GM23338 (cell line): ENCODE data around the gene PTPRN2. TPM values are rescaled to one million over a fixed set of nuclear protein-coding genes. Genes with fewer than 3 reads are reported as not detected.

ENCODE experiments used
- ATAC-seq: fragments of 200-7000 bp; cut with Tn5 transposase; 3 replicates; pipeline ENCODE4 v1.9.1; 2020
- DNase-seq: peaks from one replicate; pipeline ENCODE4 v3.0.0-alpha.2; 2015; ENCODE audit warnings: low spot score
- H2AFZ ChIP-seq: fragments of 200-600 bp; sonication (generic); 2 replicates; pipeline ENCODE4 v1.8.0; 2016; ENCODE audit warnings: antibody characterized with exemption, mild to moderate bottlenecking, moderate library complexity
- H3F3A ChIP-seq: fragments of 200-600 bp; sonication (generic); replicated peaks from 2 replicates; pipeline ENCODE4 v1.8.0; 2017; ENCODE audit warnings: antibody characterized with exemption, mixed run types, low read depth
- H3K27ac ChIP-seq: fragments of 200-600 bp; sonication (generic); 2 replicates; pipeline ENCODE4 v1.6.1; 2016; ENCODE audit warnings: low read depth
- H3K27me3 ChIP-seq: fragments of 200-600 bp; sonication (generic); 2 replicates; pipeline ENCODE4 v1.8.0; 2016; ENCODE audit warnings: mild to moderate bottlenecking, mixed run types, moderate library complexity; ENCODE audit not compliant: insufficient read depth
- H3K36me3 ChIP-seq: fragments of 200-600 bp; sonication (generic); 2 replicates; pipeline ENCODE4 v1.8.0; 2016; ENCODE audit warnings: mild to moderate bottlenecking; ENCODE audit not compliant: insufficient read depth
- H3K4me1 ChIP-seq: fragments of 200-600 bp; sonication (generic); 2 replicates; pipeline ENCODE4 v1.8.0; 2016; ENCODE audit warnings: mild to moderate bottlenecking, moderate library complexity; ENCODE audit not compliant: insufficient read depth
- H3K4me2 ChIP-seq: fragments of 200-600 bp; sonication (generic); 2 replicates; pipeline ENCODE4 v1.7.1; 2017; ENCODE audit warnings: mixed run types
- H3K4me3 ChIP-seq: fragments of 200-600 bp; sonication (generic); 2 replicates; pipeline ENCODE4 v1.6.1; 2016; ENCODE audit warnings: mixed run types
- H3K79me2 ChIP-seq: fragments of 200-600 bp; sonication (generic); replicated peaks from 2 replicates; pipeline ENCODE4 v1.8.0; 2017; ENCODE audit warnings: mild to moderate bottlenecking; ENCODE audit not compliant: insufficient read depth
- H3K9me2 ChIP-seq: fragments of 200-600 bp; sonication (generic); 2 replicates; pipeline ENCODE4 v1.8.0; 2017; ENCODE audit not compliant: insufficient read depth
- H4K20me1 ChIP-seq: fragments of 200-600 bp; sonication (generic); replicated peaks from 2 replicates; pipeline ENCODE4 v1.8.0; 2017; ENCODE audit warnings: mild to moderate bottlenecking; ENCODE audit not compliant: insufficient read depth
- H3K27ac Mint-ChIP-seq: 2 replicates; pipeline ENCODE4 v1.8.0; 2020; ENCODE audit warnings: inconsistent platforms, mild to moderate bottlenecking, moderate library complexity, mixed read lengths
- H3K27me3 Mint-ChIP-seq: 3 replicates; pipeline ENCODE4 v1.8.0; 2022; ENCODE audit warnings: low read depth, mild to moderate bottlenecking, moderate library complexity, mixed read lengths, inconsistent platforms; ENCODE audit not compliant: insufficient read depth, poor library complexity
- H3K36me3 Mint-ChIP-seq: 3 replicates; pipeline ENCODE4 v1.8.0; 2021; ENCODE audit warnings: low read depth, mild to moderate bottlenecking, inconsistent platforms, moderate library complexity, mixed read lengths
- H3K4me1 Mint-ChIP-seq: 3 replicates; pipeline ENCODE4 v1.8.0; 2020; ENCODE audit warnings: mild to moderate bottlenecking, inconsistent platforms, mixed read lengths
- H3K4me3 Mint-ChIP-seq: 3 replicates; pipeline ENCODE4 v1.8.0; 2021; ENCODE audit warnings: moderate library complexity, mild to moderate bottlenecking, inconsistent platforms, mixed read lengths
- H3K9me3 Mint-ChIP-seq: 3 replicates; pipeline ENCODE4 v1.8.0; 2020; ENCODE audit warnings: moderate library complexity, mild to moderate bottlenecking, inconsistent platforms, mixed read lengths
- CREB1 ChIP-seq: fragments of 250-450 bp; sonication (Bioruptor Pico); IDR thresholded peaks from 2 replicates; pipeline ENCODE4 v1.5.0; 2020; ENCODE audit warnings: low read depth, mild to moderate bottlenecking, moderate library complexity
- CTCF ChIP-seq, 2 experiments: fragments of 200-600 bp in 1 of 2; sonication (generic) in 1 of 2; conservative IDR thresholded peaks; 2 replicates each; pipeline versions ENCODE4 v1.5.1 to v1.6.1; 2016 to 2017; ENCODE audit warnings: antibody characterized with exemption in 2 of 2, low read depth in 2 of 2, mild to moderate bottlenecking in 2 of 2, moderate library complexity in 1 of 2
- ETS1 ChIP-seq: IDR thresholded peaks from 2 replicates; pipeline ENCODE4 v1.6.1; 2016; ENCODE audit warnings: antibody characterized with exemption
- EZH2 ChIP-seq: fragments of 200-600 bp; sonication (generic); IDR thresholded peaks from one replicate; pipeline ENCODE4 v1.8.0; 2017; ENCODE audit warnings: antibody characterized with exemption, mild to moderate bottlenecking, low read depth; ENCODE audit not compliant: unreplicated experiment
- EZH2phosphoT487 ChIP-seq: fragments of 200-600 bp; sonication (generic); IDR thresholded peaks from one replicate; pipeline ENCODE4 v1.8.1; 2018; ENCODE audit warnings: antibody characterized with exemption; ENCODE audit not compliant: unreplicated experiment
- JUNB ChIP-seq: IDR thresholded peaks from one replicate; pipeline ENCODE4 v1.6.1; 2016; ENCODE audit warnings: antibody characterized with exemption; ENCODE audit not compliant: unreplicated experiment
- NANOG ChIP-seq: IDR thresholded peaks from 2 replicates; pipeline ENCODE4 v1.6.1; 2016; ENCODE audit warnings: antibody characterized with exemption, borderline replicate concordance
- POLR2AphosphoS5 ChIP-seq: IDR thresholded peaks from 2 replicates; pipeline ENCODE4 v1.6.1; 2016; ENCODE audit warnings: antibody characterized with exemption, low read depth
- REST ChIP-seq: IDR thresholded peaks from one replicate; pipeline ENCODE4 v1.6.1; 2018; ENCODE audit warnings: antibody characterized with exemption; ENCODE audit not compliant: unreplicated experiment
- STAT1 ChIP-seq: IDR thresholded peaks from one replicate; pipeline ENCODE4 v1.6.1; 2016; ENCODE audit warnings: antibody characterized with exemption; ENCODE audit not compliant: unreplicated experiment
- ZNF114 ChIP-seq: fragments of 250-450 bp; sonication (Bioruptor Pico); IDR thresholded peaks from 2 replicates; pipeline ENCODE4 v1.5.0; 2020; ENCODE audit warnings: mild to moderate bottlenecking, moderate library complexity
- ZNF331 ChIP-seq: fragments of 250-450 bp; sonication (Bioruptor Pico); IDR thresholded peaks from 2 replicates; pipeline ENCODE4 v1.5.0; 2020; ENCODE audit warnings: low read depth, mild to moderate bottlenecking, moderate library complexity
- ZNF462 ChIP-seq: fragments of 250-450 bp; sonication (Bioruptor Pico); IDR thresholded peaks from 2 replicates; pipeline ENCODE4 v1.5.0; 2020; ENCODE audit warnings: mild to moderate bottlenecking, moderate library complexity
- polyA plus RNA-seq: library from polyadenylated mRNA; unstranded; fragments of >200 nt; fragmentation: Nextera tagmentation; extraction: Ambion mirVana; gene quantifications from 2 replicates; pipeline ENCODE4 v1.2.1, GENCODE V29; 2016
- total RNA-seq: library from RNA; depleted of rRNA; stranded (reverse); fragments of >200 nt; shearing (Covaris generic); gene quantifications from 2 replicates; pipeline ENCODE4 v1.2.3, GENCODE V29; 2014

The PTPRN2 gene
- total and polyA plus RNA-seq, 2 experiments from 2014 or later = 0.87 to 4.0 TPM

GRCh38 chr7:158270106-158270775 lies 317.4 kb downstream of the PTPRN2 start:
- no peaks in the 10 kb centered on the region for H3K79me2 ChIP-seq
- Mint-ChIP-seq H3K27me3 (peaks cover 9% of the 10 kb centered on the region), H3K36me3 (peaks cover 46% of the 10 kb centered on the region)

More at GRCh38 chr7:158270106-158270775, 317.4 kb downstream of the PTPRN2 start:
- ATAC-seq (no peak), DNase-seq (no peak)
- Mint-ChIP-seq H3K27ac (no peak overlapping the region), H3K4me3 (no peak overlapping the region), H3K4me1 (no peaks in the 10 kb centered on the region), H3K9me3 (peaks cover 86% of the 10 kb centered on the region)
- Histone ChIP-seq H3F3A (no peaks in the 10 kb centered on the region), H2AFZ (no peak overlapping the region), H3K36me3 (0 out of 2 replicates have a peak, but pooled peaks cover 4% of the 10 kb centered on the region), H4K20me1 (no peaks in the 10 kb centered on the region), H3K27ac (no peak overlapping the region), H3K27me3 (no peaks in the 10 kb centered on the region), H3K4me1 (no peaks in the 10 kb centered on the region), H3K4me3 (no peak overlapping the region), H3K4me2 (no peak overlapping the region), H3K9me2 (no peaks in the 10 kb centered on the region)
- TF ChIP-seq NANOG = no peak
- TF ChIP-seq EZH2phosphoT487 = no peak
- TF ChIP-seq CREB1 (CRISPR knock-in tag) = no peak
- no peak for TF ChIP-seq EZH2
- no peak for TF ChIP-seq ZNF114 (CRISPR knock-in tag)
- TF ChIP-seq ZNF331 (CRISPR knock-in tag) = no peak
- no peak for TF ChIP-seq JUNB
- TF ChIP-seq REST = no peak
- no peak for TF ChIP-seq POLR2AphosphoS5
- no peak for TF ChIP-seq STAT1
- no peak for TF ChIP-seq ZNF462
- TF ChIP-seq ETS1 = no peak
- TF ChIP-seq CTCF (conservative IDR thresholded peaks at IDR 0.05; ENCODE audit: low read depth in 2 of 2) = no peak
